ENCODE results near the gene TSPAN4. TPM values are rescaled to one million over a fixed set of nuclear protein-coding genes. Genes with fewer than 3 reads are reported as not detected.

The TSPAN4 gene
- total and polyA plus RNA-seq, 10 of the 15 experiments (the other 5 are each of a cell fraction or from before 2014, with no cell fraction given), result 0.37 to 14.0 (median 8.5) TPM; not detected in 1

DNA sequence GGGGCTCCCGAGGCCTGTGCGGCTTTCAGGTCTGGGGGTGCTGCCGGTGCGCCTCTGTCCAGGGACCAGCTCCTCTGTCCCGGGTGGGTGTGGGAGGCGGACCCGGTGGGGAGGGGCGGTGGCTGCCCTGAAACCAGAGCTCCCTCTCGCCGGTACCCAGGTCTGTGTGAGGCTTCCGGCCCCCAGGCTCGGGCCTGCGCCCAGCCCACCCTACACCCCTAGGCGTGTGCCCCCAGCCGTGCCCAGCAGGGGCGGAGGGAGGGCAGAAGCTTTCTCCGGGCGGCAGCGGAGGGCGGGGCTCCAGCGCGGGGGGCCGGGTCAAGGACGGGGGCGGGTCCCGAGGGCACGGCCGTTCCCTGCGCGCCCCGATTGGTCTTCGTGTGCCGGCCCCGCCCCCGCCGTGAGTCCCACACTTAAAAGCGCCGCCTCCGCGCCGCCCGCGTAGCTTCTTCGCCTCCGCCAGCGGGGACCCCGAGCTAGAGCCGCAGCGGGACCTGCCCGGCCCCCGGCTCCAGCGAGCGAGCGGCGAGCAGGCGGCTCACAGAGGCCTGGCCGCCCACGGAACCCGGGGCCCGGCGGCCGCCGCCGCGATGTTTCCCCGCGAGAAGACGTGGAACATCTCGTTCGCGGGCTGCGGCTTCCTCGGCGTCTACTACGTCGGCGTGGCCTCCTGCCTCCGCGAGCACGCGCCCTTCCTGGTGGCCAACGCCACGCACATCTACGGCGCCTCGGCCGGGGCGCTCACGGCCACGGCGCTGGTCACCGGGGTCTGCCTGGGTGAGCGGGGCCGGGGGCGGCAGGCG, 23.3 kb upstream of the TSPAN4 start (continued):
- TF ChIP-seq, protein P1, sequence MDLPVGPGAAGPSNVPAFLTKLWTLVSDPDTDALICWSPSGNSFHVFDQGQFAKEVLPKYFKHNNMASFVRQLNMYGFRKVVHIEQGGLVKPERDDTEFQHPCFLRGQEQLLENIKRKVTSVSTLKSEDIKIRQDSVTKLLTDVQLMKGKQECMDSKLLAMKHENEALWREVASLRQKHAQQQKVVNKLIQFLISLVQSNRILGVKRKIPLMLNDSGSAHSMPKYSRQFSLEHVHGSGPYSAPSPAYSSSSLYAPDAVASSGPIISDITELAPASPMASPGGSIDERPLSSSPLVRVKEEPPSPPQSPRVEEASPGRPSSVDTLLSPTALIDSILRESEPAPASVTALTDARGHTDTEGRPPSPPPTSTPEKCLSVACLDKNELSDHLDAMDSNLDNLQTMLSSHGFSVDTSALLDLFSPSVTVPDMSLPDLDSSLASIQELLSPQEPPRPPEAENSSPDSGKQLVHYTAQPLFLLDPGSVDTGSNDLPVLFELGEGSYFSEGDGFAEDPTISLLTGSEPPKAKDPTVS (IDR thresholded peaks at IDR 0.05; ENCODE audit: low read depth, low read length), result no peak
- TF ChIP-seq RBBP5 (conservative IDR thresholded peaks at IDR 0.05) (no peak), GATAD2B (conservative IDR thresholded peaks at IDR 0.05; ENCODE audit: low read depth) (no peak; the same call in 1 of the 2 replicates), BRCA1 (IDR thresholded peaks at IDR 0.05; ENCODE audit: low read depth, low read length) (no peak), RAD51 (IDR thresholded peaks at IDR 0.05) (no peak), STAT1 (conservative IDR thresholded peaks at IDR 0.05) (no peak), ZBTB40 (IDR thresholded peaks at IDR 0.05; ENCODE audit: borderline replicate concordance) (no peak), SMAD5 (IDR thresholded peaks at IDR 0.05; ENCODE audit: low read depth) (no peak; the same call in 1 of the 2 replicates), SPI1 (IDR thresholded peaks at IDR 0.05; ENCODE audit: borderline replicate concordance, insufficient read depth, low read depth, low read length) (no peak), BACH1 (IDR thresholded peaks at IDR 0.05; ENCODE audit: borderline replicate concordance) (peak; percentile 92), MEF2A (IDR thresholded peaks at IDR 0.05; ENCODE audit: insufficient read depth, low read depth, low read length) (no peak), SREBF2 (IDR thresholded peaks at IDR 0.05; ENCODE audit: low read length) (no peak), RELA (IDR thresholded peaks at IDR 0.05; ENCODE audit: borderline replicate concordance, partially characterized antibody) (peak; percentile 50), RCOR1 (conservative IDR thresholded peaks at IDR 0.05; ENCODE audit: low read depth, low read length) (no peak), TAF1 (IDR thresholded peaks at IDR 0.05; ENCODE audit: borderline replicate concordance, low read depth, low read length) (peak; percentile 74; the same call in 1 of the 2 replicates), EZH2 (IDR thresholded peaks at IDR 0.05; ENCODE audit: borderline replicate concordance, control insufficient read depth, low read depth, low read length) (no peak), USF1 (IDR thresholded peaks at IDR 0.05; ENCODE audit: borderline replicate concordance, extremely low read length, insufficient read depth, low read depth, low read length) (no peak), ETV6 (conservative IDR thresholded peaks at IDR 0.05 in 1 of 2, IDR thresholded peaks at IDR 0.05 in 1 of 2; ENCODE audit: borderline replicate concordance in 1 of 2, low read depth in 1 of 2) (no peak), KAT2A (conservative IDR thresholded peaks at IDR 0.05; ENCODE audit: control insufficient read depth, low read depth, low read length) (no peak), RB1 (IDR thresholded peaks at IDR 0.05; ENCODE audit: borderline replicate concordance) (peak; percentile 63), YBX1 (IDR thresholded peaks at IDR 0.05) (no peak)
- TF ChIP-seq, protein P2, sequence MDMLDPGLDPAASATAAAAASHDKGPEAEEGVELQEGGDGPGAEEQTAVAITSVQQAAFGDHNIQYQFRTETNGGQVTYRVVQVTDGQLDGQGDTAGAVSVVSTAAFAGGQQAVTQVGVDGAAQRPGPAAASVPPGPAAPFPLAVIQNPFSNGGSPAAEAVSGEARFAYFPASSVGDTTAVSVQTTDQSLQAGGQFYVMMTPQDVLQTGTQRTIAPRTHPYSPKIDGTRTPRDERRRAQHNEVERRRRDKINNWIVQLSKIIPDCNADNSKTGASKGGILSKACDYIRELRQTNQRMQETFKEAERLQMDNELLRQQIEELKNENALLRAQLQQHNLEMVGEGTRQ (IDR thresholded peaks at IDR 0.05; ENCODE audit: borderline replicate concordance, low read depth, low read length), result no peak
